Activated naive CD4-positive, alpha-beta T cell treated with anti-CD3 and anti-CD28 coated beads, Interleukin-2, amount 10 ng/mL, durations not matched to agents 7 days and 5 days (primary cell): ENCODE measurements around the gene SFXN2.
A peak's percentile ranks its signal among the peaks of the same experiment; 100 is the strongest.

ENCODE experiments used
- CTCF ChIA-PET: fragments of 350-600 bp; sonication (Branson Sonifier 250); formaldehyde crosslinking; loops from one replicate; lab custom pipeline; 2021; ENCODE audit warnings: antibody characterized with exemption; lab: Charles Lee
- DNase-seq: peaks from one replicate; pipeline ENCODE4 v3.0.0-alpha.2; 2020
- H3K27ac Mint-ChIP-seq: one replicate; pipeline ENCODE4 v1.8.0; 2021; ENCODE audit warnings: mild to moderate bottlenecking, moderate library complexity, mixed read lengths
- H3K27me3 Mint-ChIP-seq: one replicate; pipeline ENCODE4 v1.8.0; 2021; ENCODE audit warnings: mild to moderate bottlenecking, mixed read lengths
- H3K36me3 Mint-ChIP-seq: one replicate; pipeline ENCODE4 v1.8.0; 2021; ENCODE audit warnings: mixed read lengths
- H3K4me1 Mint-ChIP-seq: one replicate; pipeline ENCODE4 v1.8.0; 2021; ENCODE audit warnings: mixed read lengths
- H3K4me3 Mint-ChIP-seq: one replicate; pipeline ENCODE4 v1.8.0; 2021; ENCODE audit warnings: mild to moderate bottlenecking, moderate library complexity, mixed read lengths
- H3K9me3 Mint-ChIP-seq: one replicate; pipeline ENCODE4 v1.8.0; 2021; ENCODE audit warnings: mixed read lengths

SFXN2 gene

GRCh38 chr10:102775935-102776669 is 61.7 kb downstream of the SFXN2 start:
- no peak overlapping the region for H3K27ac Mint-ChIP-seq
- H3K9me3 Mint-ChIP-seq: no peaks in the 10 kb centered on the region
- peak; percentile 34 for DNase-seq
- CTCF ChIA-PET: interaction anchor here (1.1 to 4.7 kb wide), 3 partner anchors 12 to 23 kb away, joined by 3 to 27 read pairs (median 3); no protein-coding TSS in a partner anchor
- H3K4me3 Mint-ChIP-seq: no peak overlapping the region
- peaks cover 36% of the 10 kb centered on the region for H3K4me1 Mint-ChIP-seq
- H3K36me3 Mint-ChIP-seq: peaks cover 8% of the 10 kb centered on the region
- H3K27me3 Mint-ChIP-seq: no peaks in the 10 kb centered on the region

GRCh38 chr10:102776779-102777456 is 62.5 kb downstream of the SFXN2 start:
- Mint-ChIP-seq H3K27me3 (no peaks in the 10 kb centered on the region), H3K4me3 (no peak overlapping the region), H3K36me3 (peaks cover 14% of the 10 kb centered on the region), H3K9me3 (no peaks in the 10 kb centered on the region), H3K4me1 (peaks cover 39% of the 10 kb centered on the region), H3K27ac (no peak overlapping the region)
- CTCF ChIA-PET: interaction anchor here (0.6 to 4.7 kb wide), 5 partner anchors 12 to 35 kb away, joined by 3 to 27 read pairs (median 3); no protein-coding TSS in a partner anchor
- no peak for DNase-seq

DNA sequence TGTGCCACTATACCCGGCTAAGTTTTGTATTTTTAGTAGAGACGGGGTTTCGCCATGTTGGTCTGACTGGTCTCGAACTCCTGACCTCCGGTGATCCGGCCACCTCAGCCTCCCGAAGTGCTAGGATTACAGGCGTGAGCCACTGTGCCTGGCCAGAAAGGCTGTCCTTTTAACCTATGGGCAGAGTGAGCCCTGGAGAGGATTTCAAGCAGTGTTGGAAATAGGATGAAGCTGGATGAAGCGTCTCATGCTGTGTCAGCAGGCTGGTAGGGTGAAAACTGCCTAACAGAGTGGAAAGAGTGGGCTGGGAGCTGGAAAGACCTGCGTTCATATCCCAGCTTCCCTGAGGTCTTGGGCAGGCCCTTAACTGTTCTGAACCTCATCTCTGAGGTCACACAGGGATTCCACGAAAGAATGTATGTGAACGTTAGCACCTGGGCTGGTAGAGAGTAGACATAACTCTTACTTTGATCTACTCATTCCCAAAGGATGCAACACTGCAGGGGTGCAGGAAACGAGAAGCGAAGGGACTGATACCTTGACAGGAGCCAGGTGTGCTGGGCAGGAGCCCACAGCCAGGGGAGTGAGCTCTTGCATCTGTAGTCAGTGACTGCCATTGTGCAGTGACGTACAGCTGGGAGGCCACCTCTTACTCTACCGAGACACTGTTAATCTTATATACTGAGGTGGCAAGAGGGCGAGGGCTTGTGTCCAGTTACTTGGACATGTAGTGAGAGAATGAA is 63.4 kb downstream of the SFXN2 start:
- H3K4me1 Mint-ChIP-seq: peaks cover 40% of the 10 kb centered on the region
- H3K9me3 Mint-ChIP-seq: no peaks in the 10 kb centered on the region
- CTCF ChIA-PET: interaction anchor here (1.0 to 4.7 kb wide), 3 partner anchors 25 to 35 kb away, joined by 3 to 27 read pairs (median 3); no protein-coding TSS in a partner anchor
- peaks cover 14% of the 10 kb centered on the region for H3K36me3 Mint-ChIP-seq
- H3K27ac Mint-ChIP-seq: no peak overlapping the region
- no peak for DNase-seq
- H3K4me3 Mint-ChIP-seq: no peak overlapping the region
- H3K27me3 Mint-ChIP-seq: no peaks in the 10 kb centered on the region

- Mint-ChIP-seq H3K4me3 (no peak overlapping the region), H3K36me3 (peaks cover 15% of the 10 kb centered on the region), H3K9me3 (no peaks in the 10 kb centered on the region), H3K27ac (no peak overlapping the region), H3K27me3 (no peaks in the 10 kb centered on the region), H3K4me1 (peaks cover 33% of the 10 kb centered on the region)
- no peak for DNase-seq
- CTCF ChIA-PET: no interaction called here
These were observed 64.3 kb downstream of the SFXN2 start for GRCh38 chr10:102778781-102779180.

DNA sequence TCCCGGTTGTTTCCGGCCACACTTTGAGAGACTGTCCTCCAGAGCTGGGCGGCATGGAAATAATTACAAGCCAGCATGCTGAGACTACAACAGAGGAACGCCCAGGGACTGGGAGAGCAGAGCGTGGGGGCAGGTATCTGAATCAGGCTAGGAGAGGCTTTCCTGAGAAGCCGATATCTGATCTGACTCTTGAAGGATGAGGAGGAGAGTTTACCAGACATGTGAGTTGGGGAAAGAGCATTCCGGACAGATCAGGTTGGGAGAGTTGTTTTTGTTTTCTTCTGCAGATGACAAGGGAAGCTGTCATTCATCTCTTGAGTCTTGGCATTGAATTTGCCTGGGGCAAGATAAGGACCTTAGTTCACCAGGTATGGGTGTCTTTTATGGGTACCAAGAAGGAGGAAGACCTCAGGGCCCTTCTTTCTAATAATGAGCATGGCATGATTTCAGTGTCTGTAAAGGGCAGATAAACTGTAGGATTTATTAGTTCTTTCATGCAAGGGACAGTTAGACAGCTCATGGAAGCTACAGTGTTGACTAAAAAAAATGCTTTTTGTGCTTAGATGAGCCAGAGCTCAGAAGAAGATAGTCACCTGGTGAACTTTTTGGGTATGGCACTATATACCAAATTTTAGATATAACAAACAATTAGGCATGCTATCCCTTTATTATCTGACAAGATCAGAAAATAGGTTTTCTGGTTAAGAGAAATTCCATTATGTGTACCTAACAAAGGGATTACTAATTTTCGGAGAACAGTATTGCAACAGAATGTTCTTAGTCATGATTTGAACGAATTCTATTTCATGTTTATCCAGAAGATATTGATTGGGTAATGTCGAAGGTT is 65.5 kb downstream of the SFXN2 start:
- H3K4me3 Mint-ChIP-seq: no peak overlapping the region
- no peaks in the 10 kb centered on the region for H3K27me3 Mint-ChIP-seq
- H3K9me3 Mint-ChIP-seq: no peaks in the 10 kb centered on the region
- no peak overlapping the region for H3K27ac Mint-ChIP-seq
- peaks cover 18% of the 10 kb centered on the region for H3K36me3 Mint-ChIP-seq
- H3K4me1 Mint-ChIP-seq: peaks cover 25% of the 10 kb centered on the region
- CTCF ChIA-PET: interaction anchor here (1.3 kb wide), 1 partner anchor 27 kb away, joined by 3 read pairs; no protein-coding TSS in a partner anchor
- no peak for DNase-seq

DNA sequence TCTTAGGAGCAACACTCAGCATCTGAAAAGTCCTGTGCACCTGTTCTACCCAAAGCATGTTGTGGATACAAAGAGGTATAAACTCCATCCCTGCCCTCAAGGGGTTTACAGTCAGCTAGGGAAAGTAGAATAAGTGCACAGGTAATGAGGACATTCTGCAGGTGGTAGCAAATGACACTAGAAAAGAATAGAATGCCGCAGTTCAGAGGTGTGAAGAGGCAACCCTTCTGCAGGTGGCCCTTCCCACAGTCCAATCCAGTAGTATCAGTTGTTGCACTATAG is 66.0 kb downstream of the SFXN2 start:
- CTCF ChIA-PET: interaction anchor here (1.3 kb wide), 1 partner anchor 27 kb away, joined by 3 read pairs; no protein-coding TSS in a partner anchor
- H3K4me1 Mint-ChIP-seq: peaks cover 20% of the 10 kb centered on the region
- no peaks in the 10 kb centered on the region for H3K9me3 Mint-ChIP-seq

DNA sequence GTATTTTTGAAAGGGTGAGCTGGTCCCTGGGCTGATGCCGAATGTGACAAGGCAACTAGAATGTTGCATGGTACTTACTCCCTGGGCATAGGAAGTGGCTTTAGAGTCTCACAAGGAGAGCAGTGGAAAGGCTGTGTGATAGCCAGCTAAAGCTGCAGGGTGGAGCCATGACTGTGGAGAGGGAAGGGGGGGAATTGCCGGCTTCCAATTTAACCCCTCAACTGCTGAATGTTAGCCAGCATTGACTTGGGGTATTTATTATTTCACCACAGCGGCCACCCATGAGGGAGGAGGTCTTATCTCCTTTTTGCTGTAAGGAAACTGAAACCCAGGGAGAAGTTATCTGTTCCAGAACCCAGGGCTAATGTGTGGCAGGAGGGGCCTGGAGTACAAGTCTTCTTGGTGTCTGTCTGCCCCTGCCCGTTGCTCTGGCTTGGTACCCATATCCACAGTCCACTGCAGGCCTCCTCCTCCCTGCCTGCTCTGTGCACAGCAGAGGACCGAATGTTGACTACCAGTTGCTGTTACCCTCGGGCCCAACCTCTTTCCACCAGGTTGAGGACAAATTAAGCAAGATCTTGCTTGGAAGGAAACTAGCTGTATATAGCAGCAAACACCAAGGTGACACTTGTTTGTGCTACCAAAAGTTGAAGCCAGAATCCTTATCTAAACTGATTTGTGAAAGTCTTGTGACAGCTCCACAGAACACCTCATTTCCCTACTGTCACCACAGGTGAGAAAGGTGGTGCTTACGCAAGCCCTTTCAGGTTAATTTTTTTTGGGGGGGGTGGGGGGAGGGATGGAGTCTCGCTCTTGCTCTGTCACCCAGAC is 66.9 kb downstream of the SFXN2 start:
- H3K36me3 Mint-ChIP-seq: peaks cover 18% of the 10 kb centered on the region
- DNase-seq: no peak
- peaks cover 12% of the 10 kb centered on the region for H3K4me1 Mint-ChIP-seq
- H3K9me3 Mint-ChIP-seq: no peaks in the 10 kb centered on the region
- H3K27me3 Mint-ChIP-seq: no peaks in the 10 kb centered on the region
- CTCF ChIA-PET: no interaction called here
- H3K4me3 Mint-ChIP-seq: no peak overlapping the region
- H3K27ac Mint-ChIP-seq: no peak overlapping the region

More for the DNA sequence above, 66.0 kb downstream of the SFXN2 start:
- DNase-seq: no peak
- peaks cover 18% of the 10 kb centered on the region for H3K36me3 Mint-ChIP-seq
- H3K27me3 Mint-ChIP-seq: no peaks in the 10 kb centered on the region
- H3K27ac Mint-ChIP-seq: no peak overlapping the region
- no peak overlapping the region for H3K4me3 Mint-ChIP-seq

DNA sequence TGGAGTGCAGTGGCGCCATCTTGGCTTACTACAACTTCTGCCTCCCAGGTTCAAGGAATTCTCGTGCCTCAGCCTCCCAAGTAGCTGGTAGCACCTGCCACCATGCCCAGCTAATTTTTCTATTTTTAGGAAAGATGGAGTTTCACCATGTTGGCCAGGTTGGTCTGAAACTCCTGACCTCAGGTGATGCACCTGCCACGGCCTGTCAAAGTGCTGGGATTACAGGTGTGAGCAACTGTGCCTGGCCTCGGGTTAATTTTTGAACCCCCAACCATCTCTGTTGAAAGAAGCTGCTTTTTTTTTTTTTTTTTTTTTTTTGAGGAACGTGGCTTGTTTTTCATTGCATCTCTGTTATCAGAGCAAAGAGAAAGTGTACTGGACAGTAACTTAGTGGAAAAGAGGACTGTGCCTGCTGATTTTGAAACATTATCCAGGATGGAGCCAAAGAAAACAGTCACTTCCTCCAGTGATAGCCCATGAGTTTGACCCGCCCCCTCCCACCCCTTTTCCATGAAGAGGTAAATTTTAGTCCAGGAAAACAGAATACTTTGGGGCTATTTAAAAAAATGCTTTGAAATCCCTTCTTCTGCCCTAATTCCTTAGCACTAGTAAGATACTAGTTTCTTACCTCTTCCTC is 67.6 kb downstream of the SFXN2 start:
- H3K4me3 Mint-ChIP-seq: no peak overlapping the region
- H3K9me3 Mint-ChIP-seq: no peaks in the 10 kb centered on the region
- H3K4me1 Mint-ChIP-seq: peaks cover 6% of the 10 kb centered on the region
- CTCF ChIA-PET: no interaction called here
- no peak for DNase-seq
- H3K36me3 Mint-ChIP-seq: peaks cover 18% of the 10 kb centered on the region
- no peaks in the 10 kb centered on the region for H3K27me3 Mint-ChIP-seq
- no peak overlapping the region for H3K27ac Mint-ChIP-seq

- CTCF ChIA-PET: no interaction called here
- H3K4me3 Mint-ChIP-seq: no peak overlapping the region
- H3K27ac Mint-ChIP-seq: no peak overlapping the region
- peaks cover 21% of the 10 kb centered on the region for H3K36me3 Mint-ChIP-seq
- no peaks in the 10 kb centered on the region for H3K27me3 Mint-ChIP-seq
- H3K4me1 Mint-ChIP-seq: peaks cover 4% of the 10 kb centered on the region
- no peak for DNase-seq
- H3K9me3 Mint-ChIP-seq: no peaks in the 10 kb centered on the region
These were observed 68.5 kb downstream of the SFXN2 start for GRCh38 chr10:102782673-102783551.

DNA sequence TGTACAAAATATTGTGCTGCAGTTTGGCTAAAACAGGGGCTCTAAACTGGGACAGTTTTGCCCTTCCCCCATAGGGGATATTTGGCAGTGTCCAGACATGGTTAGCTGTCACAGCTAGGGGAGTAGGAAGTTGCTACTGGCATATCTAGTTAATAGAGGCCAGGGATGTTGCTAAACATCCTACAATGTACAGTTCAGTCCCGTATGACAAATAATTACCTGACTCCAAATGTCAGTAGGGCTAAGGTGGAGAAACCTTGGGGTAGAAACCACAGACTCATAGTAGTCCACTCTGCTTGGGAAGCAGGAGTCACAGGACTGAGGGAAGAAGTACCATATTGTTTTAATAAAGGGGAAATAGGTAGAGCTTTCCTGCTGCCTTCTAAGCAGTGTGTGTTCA is 69.1 kb downstream of the SFXN2 start:
- H3K9me3 Mint-ChIP-seq: no peaks in the 10 kb centered on the region

GRCh38 chr10:102785818-102786217 is 71.4 kb downstream of the SFXN2 start:
- Mint-ChIP-seq H3K4me1 (peaks cover 4% of the 10 kb centered on the region), H3K9me3 (peaks cover 2% of the 10 kb centered on the region), H3K27ac (no peak overlapping the region), H3K36me3 (peaks cover 18% of the 10 kb centered on the region), H3K27me3 (no peaks in the 10 kb centered on the region), H3K4me3 (no peak overlapping the region)
- no peak for DNase-seq
- CTCF ChIA-PET: no interaction called here

More for the DNA sequence above, 69.1 kb downstream of the SFXN2 start:
- Mint-ChIP-seq H3K27me3 (no peaks in the 10 kb centered on the region), H3K36me3 (peaks cover 21% of the 10 kb centered on the region), H3K4me3 (no peak overlapping the region), H3K4me1 (peaks cover 4% of the 10 kb centered on the region), H3K27ac (no peak overlapping the region)
- DNase-seq: no peak
- CTCF ChIA-PET: no interaction called here

DNA sequence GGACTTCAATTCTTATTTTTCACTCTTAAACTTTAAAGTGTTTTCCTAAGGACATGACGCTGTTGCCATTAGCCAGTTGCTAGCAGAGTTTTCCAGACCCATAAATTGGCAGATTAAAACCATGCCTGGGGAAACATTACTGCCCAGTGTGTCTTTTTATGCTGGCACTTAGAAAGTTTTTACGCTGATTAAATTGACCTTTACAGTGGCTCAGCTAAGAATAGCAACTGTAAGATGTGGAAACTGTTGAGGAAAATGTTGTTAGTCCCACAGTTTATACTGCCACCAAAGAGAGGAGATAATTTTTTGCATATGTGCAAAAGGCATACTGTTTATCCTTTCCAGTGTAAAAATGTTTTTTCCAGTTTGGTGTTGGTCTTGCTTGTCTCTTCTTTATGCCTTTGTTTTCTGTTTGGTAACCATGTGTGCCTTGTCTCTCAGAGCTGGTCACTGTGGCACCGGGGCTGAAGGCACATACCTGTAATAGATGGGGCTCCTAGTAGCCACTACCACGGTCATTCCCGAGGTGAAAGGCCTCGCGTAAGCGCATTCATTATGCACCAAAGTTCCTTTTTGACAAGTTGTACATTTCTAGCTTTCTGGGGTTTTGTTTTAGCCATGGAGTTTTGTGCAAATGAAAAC is 77.4 kb downstream of the SFXN2 start:
- Mint-ChIP-seq H3K27me3 (no peaks in the 10 kb centered on the region), H3K4me3 (no peak overlapping the region), H3K4me1 (peaks cover 21% of the 10 kb centered on the region), H3K27ac (no peak overlapping the region), H3K36me3 (peaks cover 12% of the 10 kb centered on the region), H3K9me3 (peaks cover 2% of the 10 kb centered on the region)
- no peak for DNase-seq
- CTCF ChIA-PET: no interaction called here
